SK-N-SH (cell line): ENCODE data around the gene HMGB1. TPM values are rescaled to one million over a fixed set of nuclear protein-coding genes. Genes with fewer than 3 reads are reported as not detected.

Experiments
- CTCF ChIA-PET: fragments of 300-600, 350-600 bp; formaldehyde crosslinking; extraction: SDS; loops from one replicate; lab custom pipeline; 2021; lab: Yijun Ruan, JAX
- POLR2A ChIA-PET: fragments of 350-600 bp; sonication (Branson Sonifier 250); formaldehyde crosslinking; extraction: SDS; loops from one replicate; lab custom pipeline; 2020; ENCODE audit warnings: antibody characterized with exemption, inconsistent platforms; lab: Yijun Ruan, JAX
- DNase-seq: peaks from one replicate; pipeline ENCODE4 v3.0.0; 2012
- H2AFZ ChIP-seq: fragments of 200-600 bp; sonication (generic); 2 replicates; pipeline ENCODE4 v1.8.1; 2016; ENCODE audit warnings: antibody characterized with exemption, mild to moderate bottlenecking, low read depth
- H3F3A ChIP-seq: fragments of 200-600 bp; sonication (generic); replicated peaks from 2 replicates; pipeline ENCODE3; 2016; ENCODE audit warnings: antibody characterized with exemption, mild to moderate bottlenecking; ENCODE audit not compliant: insufficient read depth
- H3K27ac ChIP-seq, 2 experiments: fragments of 200-500 bp in 1 of 2; fragments of 200-600 bp in 1 of 2; sonication (Bioruptor generic) in 1 of 2; sonication (generic), shearing (Covaris generic) in 1 of 2; 2 replicates each; pipeline versions ENCODE4 v1.5.1 to v1.6.1; 2014 to 2016; ENCODE audit warnings: low read depth in 2 of 2, inconsistent platforms in 1 of 2, low read length in 1 of 2, mild to moderate bottlenecking in 1 of 2, mixed read lengths in 1 of 2
- H3K27me3 ChIP-seq: fragments of 200-600 bp; sonication (generic), shearing (Covaris generic); 2 replicates; pipeline ENCODE4 v1.6.1; 2016; ENCODE audit warnings: mixed run types; ENCODE audit not compliant: insufficient read depth
- H3K36me3 ChIP-seq, 2 experiments: fragments of 200-500 bp in 1 of 2; fragments of 200-600 bp in 1 of 2; sonication (Bioruptor generic) in 1 of 2; sonication (generic) in 1 of 2; replicated peaks in 1 of 2; 2 replicates each; pipeline versions ENCODE3 to v1.5.1; 2014 to 2016; ENCODE audit warnings: low read length in 1 of 2, mild to moderate bottlenecking in 1 of 2; ENCODE audit not compliant: insufficient read depth in 2 of 2, control insufficient read depth in 1 of 2
- H3K4me1 ChIP-seq, 2 experiments: fragments of 200-500 bp in 1 of 2; fragments of 200-600 bp in 1 of 2; sonication (Bioruptor generic) in 1 of 2; sonication (generic), shearing (Covaris generic) in 1 of 2; 2 replicates each; pipeline versions ENCODE4 v1.5.1 to v1.6.1; 2014 to 2016; ENCODE audit warnings: low read depth in 1 of 2, low read length in 1 of 2, mixed run types in 1 of 2; ENCODE audit not compliant: insufficient read depth in 2 of 2, control insufficient read depth in 1 of 2
- H3K4me2 ChIP-seq: fragments of 200-600 bp; sonication (generic), shearing (Covaris generic); 2 replicates; pipeline ENCODE4 v1.6.1; 2017; ENCODE audit warnings: mixed run types
- H3K4me3 ChIP-seq, 2 experiments: fragments of 200-500 bp in 1 of 2; fragments of 200-600 bp in 1 of 2; sonication (Bioruptor generic) in 1 of 2; sonication (generic), shearing (Covaris generic) in 1 of 2; 2 replicates each; pipeline versions ENCODE4 v1.5.1 to v1.8.1; 2014 to 2016; ENCODE audit warnings: low read depth in 2 of 2, inconsistent platforms in 1 of 2, low read length in 1 of 2, mild to moderate bottlenecking in 1 of 2, mixed read lengths in 1 of 2, moderate library complexity in 1 of 2
- H3K79me2 ChIP-seq: fragments of 200-600 bp; sonication (generic); 2 replicates; pipeline ENCODE4 v1.8.1; 2017; ENCODE audit warnings: mild to moderate bottlenecking; ENCODE audit not compliant: insufficient read depth
- H3K9ac ChIP-seq: fragments of 200-600 bp; sonication (generic); 2 replicates; pipeline ENCODE4 v1.6.1; 2017; ENCODE audit warnings: mixed run types
- H3K9me2 ChIP-seq: fragments of 200-600 bp; sonication (generic); 2 replicates; pipeline ENCODE4 v1.6.1; 2017; ENCODE audit warnings: mixed run types
- H3K9me3 ChIP-seq: fragments of 200-600 bp; sonication (generic); 2 replicates; pipeline ENCODE4 v1.6.1; 2017; ENCODE audit warnings: mixed run types, mild to moderate bottlenecking, moderate library complexity
- H4K20me1 ChIP-seq: fragments of 200-600 bp; sonication (generic); 2 replicates; pipeline ENCODE4 v1.6.1; 2017; ENCODE audit warnings: mild to moderate bottlenecking, mixed run types; ENCODE audit not compliant: insufficient read depth
- CHD2 ChIP-seq: fragments of 150-350 bp; IDR thresholded peaks from 2 replicates; pipeline ENCODE4 v1.6.1; 2018; ENCODE audit warnings: low read length; ENCODE audit not compliant: partially characterized antibody
- EZH2phosphoT487 ChIP-seq: fragments of 200-600 bp; sonication (generic); IDR thresholded peaks from 2 replicates; pipeline ENCODE4 v1.6.1; 2017; ENCODE audit warnings: low read depth, mixed run types, mild to moderate bottlenecking, antibody characterized with exemption, moderate library complexity, borderline replicate concordance
- FOSL2 ChIP-seq: IDR thresholded peaks from 2 replicates; pipeline ENCODE4 v1.4.0; 2012; ENCODE audit warnings: low read depth, mild to moderate bottlenecking, moderate library complexity, borderline replicate concordance
- FOXJ3 ChIP-seq: sonication (generic); formaldehyde crosslinking; IDR thresholded peaks from 2 replicates; pipeline ENCODE4 v1.5.1; 2020; ENCODE audit warnings: mild to moderate bottlenecking, missing genetic modification reagents
- JUND ChIP-seq: IDR thresholded peaks from 2 replicates; pipeline ENCODE4 v1.4.0; 2012
- RCOR1 ChIP-seq: fragments of 150-350 bp; IDR thresholded peaks from 2 replicates; pipeline ENCODE4 v1.6.1; 2017; ENCODE audit warnings: antibody characterized with exemption, low read length
- SIN3A ChIP-seq: IDR thresholded peaks from 2 replicates; pipeline ENCODE4 v1.6.1; 2012; ENCODE audit warnings: low read depth, mild to moderate bottlenecking, low read length, moderate library complexity, borderline replicate concordance
- TEAD4 ChIP-seq: IDR thresholded peaks from 2 replicates; pipeline ENCODE4 v1.4.0; 2012; ENCODE audit warnings: mild to moderate bottlenecking, borderline replicate concordance; ENCODE audit not compliant: insufficient read depth
- YY1 ChIP-seq: IDR thresholded peaks from 2 replicates; pipeline ENCODE4 v1.4.0; 2012; ENCODE audit warnings: low read depth, mild to moderate bottlenecking
- WGBS: methylation state at CpG from one replicate; pipeline ENCODE4 v1.1.6; 2017; ENCODE audit warnings: low lambda C conversion rate; 5-methylcytosine and 5-hydroxymethylcytosine counted together
- polyA plus RNA-seq, 3 experiments: library from polyadenylated mRNA; depleted of rRNA; stranded (reverse); fragments of >200 nt; gene quantifications; 2 replicates each; pipeline ENCODE4 v1.2.3, GENCODE V29; 2012
- TF ChIP-seq, protein P1 (sequence below): fragments of 200-600 bp; sonication (generic); IDR thresholded peaks from 2 replicates; pipeline ENCODE4 v1.6.1; 2017; ENCODE audit warnings: antibody characterized with exemption, mild to moderate bottlenecking, moderate library complexity
- TF ChIP-seq, protein P2 (sequence below): IDR thresholded peaks from 2 replicates; pipeline ENCODE4 v1.6.1; 2012; ENCODE audit warnings: mild to moderate bottlenecking, low read depth, low read length, moderate library complexity
- TF ChIP-seq, protein P3 (sequence below): fragments of 150-350 bp; IDR thresholded peaks from 2 replicates; pipeline ENCODE4 v1.6.1; 2016; ENCODE audit warnings: mild to moderate bottlenecking, low read depth, low read length

Gene HMGB1
- polyA plus RNA-seq, 1 of the 3 experiments (the other 2 are of a cell fraction) = 166 TPM

GRCh38 chr13:30410705-30411125 lies 55.0 kb downstream of the HMGB1 start:
- peaks cover 8% of the 10 kb centered on the region for H3F3A ChIP-seq
- no peaks in the 10 kb centered on the region for H3K27me3 ChIP-seq
- H3K4me1 ChIP-seq = peaks cover 0 to 4% of the 10 kb centered on the region in 2 experiments; a peak in 1 of 4 replicates
- no peak overlapping the region for H3K4me3 ChIP-seq
- TF ChIP-seq CHD2 (no peak), TEAD4 (no peak), FOXJ3 (CRISPR knock-in tag) (no peak), RCOR1 (no peak), SIN3A (no peak), YY1 (no peak), JUND (no peak), EZH2phosphoT487 (no peak)
- TF ChIP-seq, protein P1, sequence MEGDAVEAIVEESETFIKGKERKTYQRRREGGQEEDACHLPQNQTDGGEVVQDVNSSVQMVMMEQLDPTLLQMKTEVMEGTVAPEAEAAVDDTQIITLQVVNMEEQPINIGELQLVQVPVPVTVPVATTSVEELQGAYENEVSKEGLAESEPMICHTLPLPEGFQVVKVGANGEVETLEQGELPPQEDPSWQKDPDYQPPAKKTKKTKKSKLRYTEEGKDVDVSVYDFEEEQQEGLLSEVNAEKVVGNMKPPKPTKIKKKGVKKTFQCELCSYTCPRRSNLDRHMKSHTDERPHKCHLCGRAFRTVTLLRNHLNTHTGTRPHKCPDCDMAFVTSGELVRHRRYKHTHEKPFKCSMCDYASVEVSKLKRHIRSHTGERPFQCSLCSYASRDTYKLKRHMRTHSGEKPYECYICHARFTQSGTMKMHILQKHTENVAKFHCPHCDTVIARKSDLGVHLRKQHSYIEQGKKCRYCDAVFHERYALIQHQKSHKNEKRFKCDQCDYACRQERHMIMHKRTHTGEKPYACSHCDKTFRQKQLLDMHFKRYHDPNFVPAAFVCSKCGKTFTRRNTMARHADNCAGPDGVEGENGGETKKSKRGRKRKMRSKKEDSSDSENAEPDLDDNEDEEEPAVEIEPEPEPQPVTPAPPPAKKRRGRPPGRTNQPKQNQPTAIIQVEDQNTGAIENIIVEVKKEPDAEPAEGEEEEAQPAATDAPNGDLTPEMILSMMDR = no peak
- CTCF ChIA-PET = no interaction called here
- 92% methylated on average over 2 of the region's 2 CpGs for WGBS
- H2AFZ ChIP-seq = no peak overlapping the region
- no peak for DNase-seq
- H4K20me1 ChIP-seq = no peaks in the 10 kb centered on the region
- no peak overlapping the region for H3K4me2 ChIP-seq
- no peaks in the 10 kb centered on the region for H3K9me2 ChIP-seq
- no peak overlapping the region for H3K27ac ChIP-seq
- H3K79me2 ChIP-seq = no peaks in the 10 kb centered on the region
- no peak overlapping the region for H3K9ac ChIP-seq
- no peaks in the 10 kb centered on the region for H3K36me3 ChIP-seq
- POLR2A ChIA-PET = no interaction called here
- no peaks in the 10 kb centered on the region for H3K9me3 ChIP-seq

DNA sequence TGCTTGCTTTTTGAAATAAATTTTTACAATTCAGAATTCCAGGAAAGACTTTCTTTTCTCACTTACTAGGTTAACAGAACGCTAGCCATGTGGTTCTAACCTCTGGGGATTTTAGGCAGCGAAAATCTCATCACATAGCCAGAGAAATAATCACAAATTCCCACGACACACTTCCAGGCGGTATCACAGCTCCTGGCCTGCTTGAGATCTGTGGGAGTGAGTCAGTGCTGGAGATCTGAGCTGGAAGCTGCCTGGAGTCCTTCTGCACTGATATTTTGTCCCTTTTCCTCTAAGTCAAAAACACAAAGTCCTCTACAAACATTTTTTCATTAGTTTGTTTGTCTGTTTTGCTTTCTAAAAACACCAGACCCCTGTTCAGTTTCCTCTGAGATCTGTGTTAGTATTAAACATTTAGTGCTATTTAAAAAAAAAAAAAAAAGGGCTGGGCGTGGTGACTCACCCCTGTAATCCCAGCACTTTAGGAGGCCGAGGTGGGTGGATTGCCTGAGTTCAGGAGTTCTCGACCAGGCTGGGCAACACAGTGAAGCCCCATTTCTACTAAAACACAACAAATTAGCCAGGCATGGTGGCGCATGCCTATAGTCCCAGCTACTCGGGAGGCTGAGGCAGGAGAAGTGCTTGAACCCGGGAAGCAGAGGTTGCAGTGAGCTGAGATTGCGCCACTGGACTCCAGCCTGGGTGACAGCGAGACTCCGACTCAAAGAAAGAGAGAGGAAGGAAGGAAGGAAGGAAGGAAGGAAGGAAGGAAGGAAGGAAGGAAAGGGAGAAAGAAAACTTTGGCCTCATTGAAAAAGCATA lies 55.6 kb downstream of the HMGB1 start:
- H3K4me2 ChIP-seq = 0 out of 2 replicates have a peak overlapping the region, but pooled peaks have one; percentile 6
- no peaks in the 10 kb centered on the region for H3K27me3 ChIP-seq
- CTCF ChIA-PET = no interaction called here
- H3K4me3 ChIP-seq = no peak overlapping the region
- H3K9me3 ChIP-seq = no peaks in the 10 kb centered on the region
- TF ChIP-seq FOSL2 = peak; percentile 11; the same call in 1 of the 2 replicates
- TF ChIP-seq, protein P2, sequence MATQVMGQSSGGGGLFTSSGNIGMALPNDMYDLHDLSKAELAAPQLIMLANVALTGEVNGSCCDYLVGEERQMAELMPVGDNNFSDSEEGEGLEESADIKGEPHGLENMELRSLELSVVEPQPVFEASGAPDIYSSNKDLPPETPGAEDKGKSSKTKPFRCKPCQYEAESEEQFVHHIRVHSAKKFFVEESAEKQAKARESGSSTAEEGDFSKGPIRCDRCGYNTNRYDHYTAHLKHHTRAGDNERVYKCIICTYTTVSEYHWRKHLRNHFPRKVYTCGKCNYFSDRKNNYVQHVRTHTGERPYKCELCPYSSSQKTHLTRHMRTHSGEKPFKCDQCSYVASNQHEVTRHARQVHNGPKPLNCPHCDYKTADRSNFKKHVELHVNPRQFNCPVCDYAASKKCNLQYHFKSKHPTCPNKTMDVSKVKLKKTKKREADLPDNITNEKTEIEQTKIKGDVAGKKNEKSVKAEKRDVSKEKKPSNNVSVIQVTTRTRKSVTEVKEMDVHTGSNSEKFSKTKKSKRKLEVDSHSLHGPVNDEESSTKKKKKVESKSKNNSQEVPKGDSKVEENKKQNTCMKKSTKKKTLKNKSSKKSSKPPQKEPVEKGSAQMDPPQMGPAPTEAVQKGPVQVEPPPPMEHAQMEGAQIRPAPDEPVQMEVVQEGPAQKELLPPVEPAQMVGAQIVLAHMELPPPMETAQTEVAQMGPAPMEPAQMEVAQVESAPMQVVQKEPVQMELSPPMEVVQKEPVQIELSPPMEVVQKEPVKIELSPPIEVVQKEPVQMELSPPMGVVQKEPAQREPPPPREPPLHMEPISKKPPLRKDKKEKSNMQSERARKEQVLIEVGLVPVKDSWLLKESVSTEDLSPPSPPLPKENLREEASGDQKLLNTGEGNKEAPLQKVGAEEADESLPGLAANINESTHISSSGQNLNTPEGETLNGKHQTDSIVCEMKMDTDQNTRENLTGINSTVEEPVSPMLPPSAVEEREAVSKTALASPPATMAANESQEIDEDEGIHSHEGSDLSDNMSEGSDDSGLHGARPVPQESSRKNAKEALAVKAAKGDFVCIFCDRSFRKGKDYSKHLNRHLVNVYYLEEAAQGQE = no peak
- TF ChIP-seq, protein P3, sequence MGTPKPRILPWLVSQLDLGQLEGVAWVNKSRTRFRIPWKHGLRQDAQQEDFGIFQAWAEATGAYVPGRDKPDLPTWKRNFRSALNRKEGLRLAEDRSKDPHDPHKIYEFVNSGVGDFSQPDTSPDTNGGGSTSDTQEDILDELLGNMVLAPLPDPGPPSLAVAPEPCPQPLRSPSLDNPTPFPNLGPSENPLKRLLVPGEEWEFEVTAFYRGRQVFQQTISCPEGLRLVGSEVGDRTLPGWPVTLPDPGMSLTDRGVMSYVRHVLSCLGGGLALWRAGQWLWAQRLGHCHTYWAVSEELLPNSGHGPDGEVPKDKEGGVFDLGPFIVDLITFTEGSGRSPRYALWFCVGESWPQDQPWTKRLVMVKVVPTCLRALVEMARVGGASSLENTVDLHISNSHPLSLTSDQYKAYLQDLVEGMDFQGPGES = no peak
- H3K27ac ChIP-seq = peak overlapping the region in 1 of 2 experiments; percentile 15; a peak in 1 of 4 replicates
- DNase-seq = no peak
- 76% methylated on average over 13 of the region's 13 CpGs for WGBS
- H3K9me2 ChIP-seq = no peaks in the 10 kb centered on the region
- no peak overlapping the region for H3K9ac ChIP-seq
- peaks cover 8% of the 10 kb centered on the region for H3F3A ChIP-seq
- H2AFZ ChIP-seq = peak overlapping the region; percentile 56
- POLR2A ChIA-PET = no interaction called here
- no peaks in the 10 kb centered on the region for H3K36me3 ChIP-seq
- H4K20me1 ChIP-seq = no peaks in the 10 kb centered on the region
- H3K4me1 ChIP-seq = peaks cover 0 to under 1% of the 10 kb centered on the region in 2 experiments; a peak in 1 of 4 replicates
- H3K79me2 ChIP-seq = no peaks in the 10 kb centered on the region
